ENCODE data around the gene AUNIP.
A peak's percentile ranks its signal among the peaks of the same experiment; 100 is the strongest.

GRCh38 chr1:25895365-25895990 is 36.2 kb upstream of the AUNIP start:
- peak; percentile 96 for TF ChIP-seq CTCF (conservative IDR thresholded peaks at IDR 0.05; ENCODE audit: low read depth, low read length)
- TF ChIP-seq EZH2 (IDR thresholded peaks at IDR 0.05; ENCODE audit: low read length, unreplicated experiment) = no peak
